HepG2 (cell line): Measurements from ENCODE around the gene FGD4. TPM values are rescaled to one million over a fixed set of nuclear protein-coding genes. Genes with fewer than 3 reads are reported as not detected.

Source experiments
- SMAD1 ChIP-seq: sonication (generic); formaldehyde crosslinking; IDR thresholded peaks from 2 replicates; pipeline ENCODE4 v1.4.0; 2020; ENCODE audit warnings: missing genetic modification reagents, low read depth, mild to moderate bottlenecking, borderline replicate concordance
- polyA plus RNA-seq, 8 experiments: library from polyadenylated mRNA; depleted of rRNA in 3 of 8; stranded (reverse) in 7 of 8; unstranded in 1 of 8; fragments of >200 nt; fragmentation: Illumina TruSeq in 4 of 8; extraction: Trizol in 4 of 8; gene quantifications; 2 replicates each; pipeline versions ENCODE4 v1.2.1 to v1.2.3, GENCODE V29; 2011 to 2016; ENCODE audit warnings: low read depth in 4 of 8, missing spikeins in 1 of 8, mixed read lengths in 1 of 8; ENCODE audit not compliant: insufficient read depth in 1 of 8
- total RNA-seq, 5 experiments: library from RNA; depleted of rRNA; stranded (reverse); fragments of >200 nt; fragmentation: Illumina TruSeq; extraction: Trizol; gene quantifications; 2 replicates each; pipeline ENCODE4 v1.2.3, GENCODE V29; 2016; ENCODE audit warnings: low read depth in 1 of 5
- TF ChIP-seq, protein P1 (sequence below): sonication (generic); formaldehyde crosslinking; IDR thresholded peaks from 2 replicates; pipeline ENCODE4 v1.4.0; 2020; ENCODE audit warnings: missing genetic modification reagents
- TF ChIP-seq, protein P2 (sequence below): sonication (generic); formaldehyde crosslinking; IDR thresholded peaks from 2 replicates; pipeline ENCODE4 v1.4.0; 2020; ENCODE audit warnings: missing genetic modification reagents
- TF ChIP-seq, protein P3 (sequence below): sonication (generic); formaldehyde crosslinking; IDR thresholded peaks from 2 replicates; pipeline ENCODE4 v1.4.0; 2020; ENCODE audit warnings: mild to moderate bottlenecking, missing genetic modification reagents

Gene FGD4
- total and polyA plus RNA-seq, 2 of the 13 experiments (the other 11 are each of a cell fraction or from before 2014, with no cell fraction given): 4.6 to 6.6 TPM

DNA sequence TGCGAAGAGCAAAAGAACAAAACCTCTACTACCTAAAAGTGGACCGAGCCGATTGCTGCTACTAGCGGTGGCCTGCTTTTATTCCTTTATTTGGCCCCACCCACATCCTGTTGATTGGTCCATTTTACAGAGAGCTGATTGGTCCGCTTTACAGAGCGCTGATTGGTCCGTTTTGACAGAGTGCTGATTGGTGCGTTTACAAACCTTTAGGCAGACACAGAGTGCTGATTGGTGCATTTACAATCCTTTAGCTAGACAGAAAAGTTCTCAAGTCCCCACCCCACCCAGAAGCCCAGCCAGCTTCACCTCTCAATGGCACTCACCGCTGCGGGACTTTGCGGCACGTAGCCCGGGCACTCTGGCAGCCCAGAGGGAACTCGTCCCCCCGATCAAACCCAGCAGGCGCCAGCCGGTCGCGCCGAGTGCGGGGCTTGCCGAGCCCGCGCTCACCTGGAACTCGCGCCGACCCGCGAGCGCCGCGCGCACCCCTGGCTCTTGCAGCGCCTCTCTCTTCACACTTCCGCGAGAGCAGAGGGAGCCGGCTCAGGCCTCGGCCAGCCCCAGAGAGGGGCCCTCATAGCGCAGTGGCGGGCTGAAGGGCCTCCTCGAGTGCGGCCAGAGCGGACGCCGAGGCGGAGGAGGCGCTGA is 8.7 kb upstream of the FGD4 start (continued):
- TF ChIP-seq, protein P1, sequence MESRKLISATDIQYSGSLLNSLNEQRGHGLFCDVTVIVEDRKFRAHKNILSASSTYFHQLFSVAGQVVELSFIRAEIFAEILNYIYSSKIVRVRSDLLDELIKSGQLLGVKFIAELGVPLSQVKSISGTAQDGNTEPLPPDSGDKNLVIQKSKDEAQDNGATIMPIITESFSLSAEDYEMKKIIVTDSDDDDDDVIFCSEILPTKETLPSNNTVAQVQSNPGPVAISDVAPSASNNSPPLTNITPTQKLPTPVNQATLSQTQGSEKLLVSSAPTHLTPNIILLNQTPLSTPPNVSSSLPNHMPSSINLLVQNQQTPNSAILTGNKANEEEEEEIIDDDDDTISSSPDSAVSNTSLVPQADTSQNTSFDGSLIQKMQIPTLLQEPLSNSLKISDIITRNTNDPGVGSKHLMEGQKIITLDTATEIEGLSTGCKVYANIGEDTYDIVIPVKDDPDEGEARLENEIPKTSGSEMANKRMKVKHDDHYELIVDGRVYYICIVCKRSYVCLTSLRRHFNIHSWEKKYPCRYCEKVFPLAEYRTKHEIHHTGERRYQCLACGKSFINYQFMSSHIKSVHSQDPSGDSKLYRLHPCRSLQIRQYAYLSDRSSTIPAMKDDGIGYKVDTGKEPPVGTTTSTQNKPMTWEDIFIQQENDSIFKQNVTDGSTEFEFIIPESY: peak; percentile 68; the same call in 1 of the 2 replicates
- 0 out of 2 replicates have a peak, but pooled peaks have one; percentile 61 for TF ChIP-seq SMAD1 (CRISPR knock-in tag)
- TF ChIP-seq, protein P2, sequence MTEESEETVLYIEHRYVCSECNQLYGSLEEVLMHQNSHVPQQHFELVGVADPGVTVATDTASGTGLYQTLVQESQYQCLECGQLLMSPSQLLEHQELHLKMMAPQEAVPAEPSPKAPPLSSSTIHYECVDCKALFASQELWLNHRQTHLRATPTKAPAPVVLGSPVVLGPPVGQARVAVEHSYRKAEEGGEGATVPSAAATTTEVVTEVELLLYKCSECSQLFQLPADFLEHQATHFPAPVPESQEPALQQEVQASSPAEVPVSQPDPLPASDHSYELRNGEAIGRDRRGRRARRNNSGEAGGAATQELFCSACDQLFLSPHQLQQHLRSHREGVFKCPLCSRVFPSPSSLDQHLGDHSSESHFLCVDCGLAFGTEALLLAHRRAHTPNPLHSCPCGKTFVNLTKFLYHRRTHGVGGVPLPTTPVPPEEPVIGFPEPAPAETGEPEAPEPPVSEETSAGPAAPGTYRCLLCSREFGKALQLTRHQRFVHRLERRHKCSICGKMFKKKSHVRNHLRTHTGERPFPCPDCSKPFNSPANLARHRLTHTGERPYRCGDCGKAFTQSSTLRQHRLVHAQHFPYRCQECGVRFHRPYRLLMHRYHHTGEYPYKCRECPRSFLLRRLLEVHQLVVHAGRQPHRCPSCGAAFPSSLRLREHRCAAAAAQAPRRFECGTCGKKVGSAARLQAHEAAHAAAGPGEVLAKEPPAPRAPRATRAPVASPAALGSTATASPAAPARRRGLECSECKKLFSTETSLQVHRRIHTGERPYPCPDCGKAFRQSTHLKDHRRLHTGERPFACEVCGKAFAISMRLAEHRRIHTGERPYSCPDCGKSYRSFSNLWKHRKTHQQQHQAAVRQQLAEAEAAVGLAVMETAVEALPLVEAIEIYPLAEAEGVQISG (CRISPR knock-in tag): 0 out of 2 replicates have a peak, but pooled peaks have one; percentile 23
- TF ChIP-seq, protein P3, sequence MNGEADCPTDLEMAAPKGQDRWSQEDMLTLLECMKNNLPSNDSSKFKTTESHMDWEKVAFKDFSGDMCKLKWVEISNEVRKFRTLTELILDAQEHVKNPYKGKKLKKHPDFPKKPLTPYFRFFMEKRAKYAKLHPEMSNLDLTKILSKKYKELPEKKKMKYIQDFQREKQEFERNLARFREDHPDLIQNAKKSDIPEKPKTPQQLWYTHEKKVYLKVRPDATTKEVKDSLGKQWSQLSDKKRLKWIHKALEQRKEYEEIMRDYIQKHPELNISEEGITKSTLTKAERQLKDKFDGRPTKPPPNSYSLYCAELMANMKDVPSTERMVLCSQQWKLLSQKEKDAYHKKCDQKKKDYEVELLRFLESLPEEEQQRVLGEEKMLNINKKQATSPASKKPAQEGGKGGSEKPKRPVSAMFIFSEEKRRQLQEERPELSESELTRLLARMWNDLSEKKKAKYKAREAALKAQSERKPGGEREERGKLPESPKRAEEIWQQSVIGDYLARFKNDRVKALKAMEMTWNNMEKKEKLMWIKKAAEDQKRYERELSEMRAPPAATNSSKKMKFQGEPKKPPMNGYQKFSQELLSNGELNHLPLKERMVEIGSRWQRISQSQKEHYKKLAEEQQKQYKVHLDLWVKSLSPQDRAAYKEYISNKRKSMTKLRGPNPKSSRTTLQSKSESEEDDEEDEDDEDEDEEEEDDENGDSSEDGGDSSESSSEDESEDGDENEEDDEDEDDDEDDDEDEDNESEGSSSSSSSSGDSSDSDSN (CRISPR knock-in tag): peak; percentile 86
